PC-3 (cell line): ENCODE measurements around the gene EPHB3. TPM values are rescaled to one million over a fixed set of nuclear protein-coding genes. Genes with fewer than 3 reads are reported as not detected.

Experiments
- ATAC-seq: fragments of 200-7000 bp; cut with Tn5 transposase; 2 replicates; pipeline ENCODE4 v1.9.1; 2020; ENCODE audit warnings: mild to moderate bottlenecking, moderate library complexity
- BruUV-seq: library from RNA; stranded (reverse); fragments of 400-500 nt; replicated peaks from 2 replicates; lab custom pipeline; 2021; lab: Mats Ljungman, UMichigan
- CTCF ChIA-PET: fragments of 300-600 bp; sonication (Branson Sonifier 250); formaldehyde crosslinking; loops from one replicate; lab custom pipeline; 2022; ENCODE audit warnings: antibody characterized with exemption; lab: Charles Lee
- POLR2A ChIA-PET: fragments of 300-600 bp; sonication (Branson Sonifier 250); formaldehyde crosslinking; loops from one replicate; lab custom pipeline; 2022; ENCODE audit warnings: antibody characterized with exemption; ENCODE audit not compliant: unreplicated experiment; lab: Charles Lee
- DNase-seq: peaks from one replicate; pipeline ENCODE4 v3.0.0-alpha.2; 2015
- H2AFZ ChIP-seq: fragments of 300-600 bp; sonication (generic); 2 replicates; pipeline ENCODE4 v1.6.0; 2016; ENCODE audit warnings: antibody characterized with exemption, low read length
- H3F3A ChIP-seq: fragments of 300-600 bp; sonication (generic); one replicate; pipeline ENCODE4 v1.6.0; 2017; ENCODE audit warnings: antibody characterized with exemption, low read length, control low read depth, mild to moderate bottlenecking; ENCODE audit not compliant: unreplicated experiment
- H3K27ac ChIP-seq: fragments of 300-600 bp; sonication (generic); 2 replicates; pipeline ENCODE4 v1.5.1; 2016; ENCODE audit warnings: mild to moderate bottlenecking, low read length
- H3K27me3 ChIP-seq: fragments of 300-600 bp; sonication (generic); 2 replicates; pipeline ENCODE4 v1.6.1; 2016; ENCODE audit warnings: low read length, mixed read lengths
- H3K36me3 ChIP-seq: fragments of 300-600 bp; sonication (generic); 2 replicates; pipeline ENCODE4 v1.6.1; 2016; ENCODE audit warnings: low read depth, mixed run types, low read length, mixed read lengths
- H3K4me1 ChIP-seq: fragments of 300-600 bp; sonication (generic); 2 replicates; pipeline ENCODE4 v1.5.1; 2016; ENCODE audit warnings: low read length; ENCODE audit not compliant: insufficient read depth
- H3K4me2 ChIP-seq: fragments of 300-600 bp; sonication (generic); 2 replicates; pipeline ENCODE4 v1.6.0; 2016; ENCODE audit warnings: low read length
- H3K4me3 ChIP-seq: fragments of 300-600 bp; sonication (generic); 2 replicates; pipeline ENCODE4 v1.5.1; 2016; ENCODE audit warnings: mild to moderate bottlenecking, low read length, mixed read lengths
- H3K79me2 ChIP-seq: fragments of 300-600 bp; sonication (generic); 2 replicates; pipeline ENCODE4 v1.6.1; 2017; ENCODE audit warnings: low read length, mixed read lengths
- H3K9ac ChIP-seq: fragments of 300-600 bp; sonication (generic); 2 replicates; pipeline ENCODE4 v1.6.0; 2016; ENCODE audit warnings: mild to moderate bottlenecking, low read length
- H3K9me2 ChIP-seq: fragments of 300-600 bp; sonication (generic); replicated peaks from 2 replicates; pipeline ENCODE4 v1.6.1; 2016; ENCODE audit warnings: mixed run types, low read length, mixed read lengths
- H3K9me3 ChIP-seq: fragments of 300-600 bp; sonication (generic); 2 replicates; pipeline ENCODE4 v1.6.1; 2016; ENCODE audit warnings: low read length, mixed read lengths
- H4K20me1 ChIP-seq: fragments of 300-600 bp; sonication (generic); 2 replicates; pipeline ENCODE4 v1.6.1; 2016; ENCODE audit warnings: low read length, mixed read lengths
- EZH2 ChIP-seq: fragments of 300-600 bp; sonication (generic); IDR thresholded peaks from one replicate; pipeline ENCODE4 v1.6.1; 2017; ENCODE audit warnings: antibody characterized with exemption, mild to moderate bottlenecking, low read length; ENCODE audit not compliant: unreplicated experiment
- EZH2phosphoT487 ChIP-seq: fragments of 300-600 bp; sonication (generic); IDR thresholded peaks from 2 replicates; pipeline ENCODE4 v1.6.1; 2018; ENCODE audit warnings: mild to moderate bottlenecking, antibody characterized with exemption, low read length, borderline replicate concordance
- intact Hi-C: fragments of 100-400 bp; cut with micrococcal nuclease; formaldehyde crosslinking; loops from 2 replicates; pipeline ENCODE4 v1.9.0; 2023
- total RNA-seq: library from RNA; depleted of rRNA; stranded (reverse); fragments of >200 nt; gene quantifications from 2 replicates; pipeline ENCODE4 v1.2.3, GENCODE V29; 2014
- TF ChIP-seq, protein P1 (sequence below): fragments of 300-600 bp; sonication (generic); conservative IDR thresholded peaks from 2 replicates; pipeline ENCODE4 v1.5.1; 2017; ENCODE audit warnings: antibody characterized with exemption, low read depth, mild to moderate bottlenecking, low read length

The EPHB3 gene
- total RNA-seq, 1 experiment from 2014 or later = 18.2 TPM

DNA sequence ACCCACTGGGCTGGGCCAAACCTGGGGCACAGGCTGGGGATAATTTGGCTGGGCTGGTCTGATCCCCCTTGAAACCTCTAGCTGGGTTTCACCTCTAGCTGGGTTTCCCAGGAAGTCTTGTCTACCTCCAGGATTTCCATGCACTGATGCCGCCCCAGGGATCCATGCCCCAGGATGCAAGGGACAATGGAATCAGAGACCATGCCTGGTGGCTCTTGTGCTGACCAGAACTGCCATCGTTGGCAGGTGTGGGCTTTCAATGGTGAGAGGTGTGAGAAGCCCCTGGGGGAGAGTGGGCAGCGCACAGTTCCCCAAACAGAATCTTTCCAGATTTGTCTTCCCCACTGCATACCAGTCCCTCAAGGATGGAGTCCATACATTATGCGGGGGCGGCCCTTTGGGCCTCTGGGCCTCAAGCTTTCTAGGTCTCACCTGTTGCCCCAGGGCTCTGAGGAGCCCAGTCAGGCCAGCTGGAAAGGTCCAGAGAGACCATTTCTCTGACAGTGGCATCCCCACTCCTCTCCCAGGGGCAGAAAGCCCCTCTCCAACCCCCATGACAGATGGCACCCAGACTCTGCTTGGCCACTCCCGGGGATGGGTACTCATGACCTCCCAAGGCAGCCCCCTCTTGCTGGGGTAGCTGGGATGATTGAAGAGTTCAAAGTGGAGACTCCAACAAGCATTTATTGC lies 35.4 kb downstream of the EPHB3 start:
- BruUV-seq = no TSS peak

DNA sequence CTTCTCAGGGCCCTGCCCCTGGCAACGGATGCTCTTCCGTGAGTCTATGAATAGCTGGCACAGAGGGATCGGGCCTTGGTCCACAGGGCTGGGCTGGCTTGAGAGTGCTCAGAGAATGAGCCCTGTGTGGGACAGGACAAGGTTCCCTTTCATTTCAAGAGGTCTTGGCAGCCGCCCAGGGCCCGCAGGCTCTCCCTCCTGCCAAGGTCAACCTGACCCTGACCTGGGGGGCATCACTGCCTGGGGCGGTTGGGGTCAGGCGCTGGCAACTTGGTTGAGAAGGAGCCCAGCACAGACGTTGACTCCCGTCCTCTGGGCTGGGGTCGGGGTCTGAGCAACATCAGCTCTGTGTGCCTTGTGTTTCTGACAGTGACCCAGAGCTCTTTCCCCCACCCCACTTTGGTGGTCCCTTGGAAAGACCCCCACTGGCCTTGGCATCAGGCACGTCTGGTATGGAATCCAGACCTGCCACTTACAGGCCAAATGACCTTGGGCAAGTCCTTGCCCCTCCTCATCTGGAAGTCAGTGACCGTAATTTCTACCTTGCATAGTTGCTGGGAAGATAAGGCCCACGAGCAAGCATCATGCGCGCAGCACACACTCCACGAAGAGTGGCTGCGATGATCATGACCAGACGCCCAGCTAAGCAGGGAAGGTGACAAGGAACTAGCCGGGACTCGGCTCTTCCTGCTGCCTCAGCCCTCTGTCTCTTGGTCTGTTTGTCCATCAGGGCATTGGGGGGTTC lies 36.4 kb downstream of the EPHB3 start:
- Histone ChIP-seq H3K36me3 (no peaks in the 10 kb centered on the region), H3K27me3 (peaks cover 10% of the 10 kb centered on the region), H3K4me2 (no peak overlapping the region), H3K4me1 (no peaks in the 10 kb centered on the region), H2AFZ (no peak overlapping the region), H3K9ac (no peak overlapping the region), H3K79me2 (no peaks in the 10 kb centered on the region), H3K4me3 (no peak overlapping the region), H3K9me2 (no peaks in the 10 kb centered on the region), H3F3A (no peaks in the 10 kb centered on the region), H4K20me1 (no peaks in the 10 kb centered on the region), H3K27ac (no peak overlapping the region), H3K9me3 (no peaks in the 10 kb centered on the region)
- DNase-seq (no peak), ATAC-seq (no peak)
- TF ChIP-seq, protein P1, sequence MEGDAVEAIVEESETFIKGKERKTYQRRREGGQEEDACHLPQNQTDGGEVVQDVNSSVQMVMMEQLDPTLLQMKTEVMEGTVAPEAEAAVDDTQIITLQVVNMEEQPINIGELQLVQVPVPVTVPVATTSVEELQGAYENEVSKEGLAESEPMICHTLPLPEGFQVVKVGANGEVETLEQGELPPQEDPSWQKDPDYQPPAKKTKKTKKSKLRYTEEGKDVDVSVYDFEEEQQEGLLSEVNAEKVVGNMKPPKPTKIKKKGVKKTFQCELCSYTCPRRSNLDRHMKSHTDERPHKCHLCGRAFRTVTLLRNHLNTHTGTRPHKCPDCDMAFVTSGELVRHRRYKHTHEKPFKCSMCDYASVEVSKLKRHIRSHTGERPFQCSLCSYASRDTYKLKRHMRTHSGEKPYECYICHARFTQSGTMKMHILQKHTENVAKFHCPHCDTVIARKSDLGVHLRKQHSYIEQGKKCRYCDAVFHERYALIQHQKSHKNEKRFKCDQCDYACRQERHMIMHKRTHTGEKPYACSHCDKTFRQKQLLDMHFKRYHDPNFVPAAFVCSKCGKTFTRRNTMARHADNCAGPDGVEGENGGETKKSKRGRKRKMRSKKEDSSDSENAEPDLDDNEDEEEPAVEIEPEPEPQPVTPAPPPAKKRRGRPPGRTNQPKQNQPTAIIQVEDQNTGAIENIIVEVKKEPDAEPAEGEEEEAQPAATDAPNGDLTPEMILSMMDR = no peak
- TF ChIP-seq EZH2 (no peak), EZH2phosphoT487 (no peak)
- intact Hi-C loops = no loop called here
- ChIA-PET CTCF (no interaction called here), POLR2A (no interaction called here)
- no TSS peak for BruUV-seq

More for the DNA sequence above, 35.4 kb downstream of the EPHB3 start:
- TF ChIP-seq EZH2phosphoT487 = no peak
- no peak for TF ChIP-seq EZH2
- TF ChIP-seq, protein P1 = no peak
- no peaks in the 10 kb centered on the region for H3F3A ChIP-seq
- no peaks in the 10 kb centered on the region for H3K9me3 ChIP-seq
- POLR2A ChIA-PET = interaction anchor here (0.7 kb wide), 1 partner anchor 141 kb away, joined by 5 read pairs; no protein-coding TSS in a partner anchor
- no peak overlapping the region for H3K4me3 ChIP-seq
- no peaks in the 10 kb centered on the region for H4K20me1 ChIP-seq
- no peaks in the 10 kb centered on the region for H3K4me1 ChIP-seq
- intact Hi-C loops = no loop called here
- no peaks in the 10 kb centered on the region for H3K9me2 ChIP-seq
- H3K9ac ChIP-seq = no peak overlapping the region
- H3K36me3 ChIP-seq = no peaks in the 10 kb centered on the region
- no peaks in the 10 kb centered on the region for H3K79me2 ChIP-seq
- no peak overlapping the region for H3K27ac ChIP-seq
- ATAC-seq (no peak), DNase-seq (no peak)
- H2AFZ ChIP-seq = no peak overlapping the region
- H3K27me3 ChIP-seq = peaks cover under 1% of the 10 kb centered on the region
- no peak overlapping the region for H3K4me2 ChIP-seq
- CTCF ChIA-PET = no interaction called here

DNA sequence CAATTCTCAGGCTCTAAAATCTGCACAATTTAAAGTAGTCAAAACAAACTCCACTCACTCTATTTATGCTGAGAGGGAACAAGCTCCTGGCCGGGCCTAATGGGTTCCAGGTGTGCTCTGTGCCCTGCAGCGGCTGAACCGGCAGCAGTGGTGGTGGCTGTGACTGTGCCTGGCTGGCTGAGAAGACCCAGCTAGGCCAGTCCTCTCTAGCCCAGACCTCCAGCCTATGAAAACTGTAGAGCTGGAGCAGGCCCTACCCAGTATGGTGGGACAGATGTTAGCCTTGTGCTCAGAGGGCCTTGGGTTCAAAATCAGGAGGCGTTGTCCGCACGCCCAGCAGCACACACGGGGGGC lies 37.0 kb downstream of the EPHB3 start:
- no peaks in the 10 kb centered on the region for H3K36me3 ChIP-seq
- intact Hi-C loops = no loop called here
- H3K4me1 ChIP-seq = no peaks in the 10 kb centered on the region
- TF ChIP-seq, protein P1 = no peak
- TF ChIP-seq EZH2 (no peak), EZH2phosphoT487 (no peak)
- H3K4me2 ChIP-seq = no peak overlapping the region
- DNase-seq (no peak), ATAC-seq (no peak)
- peaks cover 16% of the 10 kb centered on the region for H3K27me3 ChIP-seq
- no peaks in the 10 kb centered on the region for H3K9me3 ChIP-seq
- H3F3A ChIP-seq = no peaks in the 10 kb centered on the region
- no peak overlapping the region for H3K27ac ChIP-seq
- no peak overlapping the region for H3K9ac ChIP-seq
- H3K79me2 ChIP-seq = no peaks in the 10 kb centered on the region
- no peaks in the 10 kb centered on the region for H3K9me2 ChIP-seq
- POLR2A ChIA-PET = no interaction called here
- no TSS peak for BruUV-seq
- no peak overlapping the region for H2AFZ ChIP-seq
- CTCF ChIA-PET = no interaction called here
- no peaks in the 10 kb centered on the region for H4K20me1 ChIP-seq
- no peak overlapping the region for H3K4me3 ChIP-seq
